H1 (cell line): ENCODE data around the gene TOR4A. TPM values are rescaled to one million over a fixed set of nuclear protein-coding genes. Genes with fewer than 3 reads are reported as not detected.
A peak's percentile ranks its signal among the peaks of the same experiment; 100 is the strongest.

Experiments
- BACH1 ChIP-seq: IDR thresholded peaks from 2 replicates; pipeline ENCODE4 v1.6.1; 2012; ENCODE audit warnings: low read length, improper control_type of control experiment
- BCL11A ChIP-seq, 2 experiments: IDR thresholded peaks; one replicate each; pipeline ENCODE4 v1.6.1; 2011; ENCODE audit warnings: low read depth in 2 of 2, low read length in 2 of 2, mild to moderate bottlenecking in 2 of 2
- BRCA1 ChIP-seq: IDR thresholded peaks from 2 replicates; pipeline ENCODE4 v1.6.1; 2012; ENCODE audit warnings: low read depth, low read length, improper control_type of control experiment
- CBX8 ChIP-seq: fragments of 300-800, 300-1000 bp; sonication (generic); IDR thresholded peaks from 2 replicates; pipeline ENCODE4 v1.7.1; 2016; ENCODE audit warnings: low read depth, low read length, borderline replicate concordance
- CEBPB ChIP-seq: IDR thresholded peaks from 2 replicates; pipeline ENCODE4 v1.6.1; 2012; ENCODE audit warnings: low read depth, low read length
- CTCF ChIP-seq, 3 experiments: IDR thresholded peaks; 1 replicate in 2 of 3; 2 replicates in 1 of 3; pipeline versions ENCODE4 v1.5.1 to v1.6.1; 2011; ENCODE audit warnings: low read length in 3 of 3, mild to moderate bottlenecking in 3 of 3, inconsistent platforms in 2 of 3, low read depth in 1 of 3, moderate library complexity in 1 of 3; ENCODE audit not compliant: insufficient read depth in 1 of 3; ENCODE audit errors: control extremely low read depth in 1 of 3
- E2F6 ChIP-seq: IDR thresholded peaks from 2 replicates; pipeline ENCODE4 v1.6.1; 2012; ENCODE audit warnings: inconsistent platforms
- FOSL1 ChIP-seq: IDR thresholded peaks from 2 replicates; pipeline ENCODE4 v1.6.1; 2011; ENCODE audit warnings: mild to moderate bottlenecking, low read depth, low read length, moderate library complexity; ENCODE audit not compliant: insufficient read depth
- GABPA ChIP-seq: IDR thresholded peaks from 2 replicates; pipeline ENCODE4 v1.6.1; 2011; ENCODE audit warnings: mild to moderate bottlenecking, low read length, moderate library complexity, borderline replicate concordance; ENCODE audit not compliant: insufficient read depth
- GTF2F1 ChIP-seq: IDR thresholded peaks from 2 replicates; pipeline ENCODE4 v1.6.1; 2012; ENCODE audit warnings: low read depth, low read length, improper control_type of control experiment, borderline replicate concordance
- HDAC2 ChIP-seq, 2 experiments: fragments of 300-600 bp in 1 of 2; sonication (generic) in 1 of 2; IDR thresholded peaks; 2 replicates each; pipeline ENCODE4 v1.6.1; 2011 to 2012; ENCODE audit warnings: low read depth in 2 of 2, low read length in 2 of 2, mild to moderate bottlenecking in 2 of 2, moderate library complexity in 2 of 2, borderline replicate concordance in 1 of 2, inconsistent platforms in 1 of 2
- KDM4A ChIP-seq: IDR thresholded peaks from one replicate; pipeline ENCODE4 v1.7.1; 2012; ENCODE audit warnings: low read depth, mild to moderate bottlenecking, moderate library complexity, low read length, inconsistent platforms; ENCODE audit not compliant: severe bottlenecking
- MAFK ChIP-seq: IDR thresholded peaks from 2 replicates; pipeline ENCODE4 v1.6.1; 2012; ENCODE audit warnings: low read depth, mild to moderate bottlenecking, improper control_type of control experiment, low read length
- NANOG ChIP-seq: IDR thresholded peaks from 2 replicates; pipeline ENCODE4 v1.6.1; 2011; ENCODE audit warnings: low read length, low read depth, mild to moderate bottlenecking, inconsistent platforms; ENCODE audit not compliant: insufficient read depth, poor library complexity, severe bottlenecking
- POLR2A ChIP-seq, 2 experiments: IDR thresholded peaks; 1 replicate in 1 of 2; 2 replicates in 1 of 2; pipeline ENCODE4 v1.6.1; 2011; ENCODE audit warnings: low read depth in 2 of 2, low read length in 2 of 2, mild to moderate bottlenecking in 2 of 2; ENCODE audit errors: control extremely low read depth in 1 of 2
- POLR2AphosphoS5 ChIP-seq: IDR thresholded peaks from 2 replicates; pipeline ENCODE4 v1.6.1; 2011; ENCODE audit warnings: low read depth, low read length
- RNF2 ChIP-seq: fragments of 200-900, 300-1000 bp; sonication (generic); IDR thresholded peaks from 2 replicates; pipeline ENCODE4 v1.7.1; 2016; ENCODE audit warnings: borderline replicate concordance, low read depth, mild to moderate bottlenecking, antibody characterized with exemption, low read length; ENCODE audit not compliant: poor library complexity, severe bottlenecking; ENCODE audit errors: missing control alignments
- SP1 ChIP-seq: IDR thresholded peaks from 2 replicates; pipeline ENCODE4 v1.6.1; 2011; ENCODE audit warnings: low read depth, low read length
- SP2 ChIP-seq: IDR thresholded peaks from 2 replicates; pipeline ENCODE4 v1.6.1; 2012; ENCODE audit warnings: mild to moderate bottlenecking, low read length, inconsistent platforms
- SUZ12 ChIP-seq: fragments of 200-600 bp; sonication (generic); IDR thresholded peaks from 2 replicates; pipeline ENCODE4 v1.6.1; 2012; ENCODE audit warnings: mild to moderate bottlenecking, inconsistent platforms, low read length, moderate library complexity, mixed read lengths
- TAF1 ChIP-seq: IDR thresholded peaks from 2 replicates; pipeline ENCODE4 v1.6.1; 2011; ENCODE audit warnings: mild to moderate bottlenecking, low read depth, low read length
- TEAD4 ChIP-seq: IDR thresholded peaks from 2 replicates; pipeline ENCODE4 v1.6.1; 2012; ENCODE audit warnings: low read depth, low read length, inconsistent platforms, mixed read lengths
- polyA plus RNA-seq, 7 experiments: library from polyadenylated mRNA; depleted of rRNA in 3 of 7; stranded (reverse) in 5 of 7; unstranded in 2 of 7; fragments of >200 nt in 5 of 7; fragments of 200-250 nt in 2 of 7; gene quantifications; 1 replicate in 5 of 7; 2 replicates in 1 of 7; 4 replicates in 1 of 7; pipeline versions ENCODE4 v1.2.1 to v1.2.3, GENCODE V29; 2011 to 2013; ENCODE audit warnings: missing spikeins in 2 of 7, mixed read lengths in 2 of 7
- total RNA-seq: library from RNA; stranded (reverse); fragmentation: NEBNext Ultra II Directional; extraction: Animal tissue kit (Norgen Biotek cat#: 25700); gene quantifications from 2 replicates; pipeline ENCODE4 v1.2.1, GENCODE V29; 2021
- TF ChIP-seq, protein P1 (sequence below): IDR thresholded peaks from 2 replicates; pipeline ENCODE4 v1.6.1; 2012; ENCODE audit warnings: inconsistent platforms

TOR4A gene
- total and polyA plus RNA-seq, 2 of the 8 experiments (the other 6 are each of a cell fraction or from before 2014, with no cell fraction given): 8.4 to 9.3 TPM

- no peak for TF ChIP-seq BACH1
- TF ChIP-seq TEAD4: no peak
- 0 out of 2 replicates have a peak, but pooled peaks have one; percentile 1 for TF ChIP-seq SP1
- no peak for TF ChIP-seq SUZ12
- no peak for TF ChIP-seq CBX8
- TF ChIP-seq HDAC2 (IDR thresholded peaks at IDR 0.05; ENCODE audit: borderline replicate concordance in 1 of 2, low read depth in 2 of 2, low read length in 2 of 2): no peak
- TF ChIP-seq MAFK: no peak
- no peak for TF ChIP-seq GABPA
- no peak for TF ChIP-seq BCL11A (IDR thresholded peaks at IDR 0.05; ENCODE audit: low read depth in 2 of 2, low read length in 2 of 2)
- TF ChIP-seq SP2: no peak
- TF ChIP-seq E2F6: no peak
- no peak; the same call in 1 of the 2 replicates for TF ChIP-seq POLR2AphosphoS5
- TF ChIP-seq POLR2A (IDR thresholded peaks at IDR 0.05; ENCODE audit: control extremely low read depth in 1 of 2, low read depth in 2 of 2, low read length in 2 of 2): peak in 1 of 2 experiments; percentile 78; a peak in 1 of 3 replicates
- TF ChIP-seq FOSL1: no peak
- TF ChIP-seq BRCA1: no peak
- TF ChIP-seq GTF2F1: peak; percentile 48; the same call in 1 of the 2 replicates
- TF ChIP-seq KDM4A: no peak
- TF ChIP-seq RNF2: no peak
- TF ChIP-seq CTCF (IDR thresholded peaks at IDR 0.05; ENCODE audit: control extremely low read depth in 1 of 3, insufficient read depth in 1 of 3, low read depth in 1 of 3, low read length in 3 of 3): no peak
- no peak for TF ChIP-seq NANOG
- peak; percentile 78 for TF ChIP-seq TAF1
- TF ChIP-seq, protein P1, sequence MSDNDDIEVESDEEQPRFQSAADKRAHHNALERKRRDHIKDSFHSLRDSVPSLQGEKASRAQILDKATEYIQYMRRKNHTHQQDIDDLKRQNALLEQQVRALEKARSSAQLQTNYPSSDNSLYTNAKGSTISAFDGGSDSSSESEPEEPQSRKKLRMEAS: 0 out of 2 replicates have a peak, but pooled peaks have one; percentile 6
- no peak for TF ChIP-seq CEBPB
Observed at GRCh38 chr9:137302118-137302448, 24.6 kb downstream of the TOR4A start, which contains the start of gene NRARP (continued).
